Mucosa of stomach (tissue), 1 donor: ENCODE results near the gene ZNF367.

Source experiments
- H3K27me3 ChIP-seq: one replicate; pipeline ENCODE4 v1.7.0; 2013; ENCODE audit warnings: mild to moderate bottlenecking, low read length; ENCODE audit not compliant: control insufficient read depth, insufficient read depth
- H3K36me3 ChIP-seq: one replicate; pipeline ENCODE4 v1.7.0; 2013; ENCODE audit warnings: low read length; ENCODE audit not compliant: control insufficient read depth, insufficient read depth
- H3K4me1 ChIP-seq: one replicate; pipeline ENCODE4 v1.7.0; 2013; ENCODE audit warnings: mild to moderate bottlenecking, low read length; ENCODE audit not compliant: control insufficient read depth, insufficient read depth
- H3K4me3 ChIP-seq: one replicate; pipeline ENCODE4 v1.7.0; 2013; ENCODE audit warnings: low read length
- H3K9ac ChIP-seq: one replicate; pipeline ENCODE4 v1.7.0; 2013; ENCODE audit warnings: mild to moderate bottlenecking, low read length, moderate library complexity
- H3K9me3 ChIP-seq: one replicate; pipeline ENCODE4 v1.7.0; 2013; ENCODE audit warnings: mild to moderate bottlenecking, low read length, moderate library complexity; ENCODE audit not compliant: control insufficient read depth
- donor health status: Pancreatic carcinoma.

The ZNF367 gene

GRCh38 chr9:96342571-96343245 is 75.5 kb downstream of the ZNF367 start:
- peak overlapping the region; percentile 24 for H3K9ac ChIP-seq
- H3K9me3 ChIP-seq: no peaks in the 10 kb centered on the region
- no peaks in the 10 kb centered on the region for H3K27me3 ChIP-seq

GRCh38 chr9:96340707-96341106 is 77.5 kb downstream of the ZNF367 start:
- H3K9ac ChIP-seq: no peak overlapping the region
- H3K4me3 ChIP-seq: no peak overlapping the region
- peaks cover 29% of the 10 kb centered on the region for H3K4me1 ChIP-seq

More at GRCh38 chr9:96342571-96343245, 75.5 kb downstream of the ZNF367 start:
- H3K36me3 ChIP-seq: peaks cover 10% of the 10 kb centered on the region
- no peak overlapping the region for H3K4me3 ChIP-seq
- H3K4me1 ChIP-seq: peaks cover 29% of the 10 kb centered on the region

GRCh38 chr9:96338299-96338698 is 79.9 kb downstream of the ZNF367 start:
- no peak overlapping the region for H3K4me3 ChIP-seq
- peaks cover 27% of the 10 kb centered on the region for H3K4me1 ChIP-seq
- H3K36me3 ChIP-seq: peaks cover 5% of the 10 kb centered on the region
- H3K9me3 ChIP-seq: no peaks in the 10 kb centered on the region
- H3K9ac ChIP-seq: no peak overlapping the region
- no peaks in the 10 kb centered on the region for H3K27me3 ChIP-seq

More at GRCh38 chr9:96340707-96341106, 77.5 kb downstream of the ZNF367 start:
- H3K27me3 ChIP-seq: no peaks in the 10 kb centered on the region
- H3K9me3 ChIP-seq: no peaks in the 10 kb centered on the region
- peaks cover 7% of the 10 kb centered on the region for H3K36me3 ChIP-seq
